Panc1 (cell line): ENCODE results near the gene MINAR1. TPM values are rescaled to one million over a fixed set of nuclear protein-coding genes. Genes with fewer than 3 reads are reported as not detected.

Experiments used
- ATAC-seq: fragments of 200-7000 bp; cut with Tn5 transposase; 2 replicates; pipeline ENCODE4 v1.9.1; 2020; ENCODE audit warnings: mild to moderate bottlenecking, moderate library complexity
- BruUV-seq: library from RNA; stranded (reverse); fragments of 400-500 nt; replicated peaks from 2 replicates; lab custom pipeline; 2021; lab: Mats Ljungman, UMichigan
- CTCF ChIA-PET: fragments of 300-600 bp; sonication (Branson Sonifier 250); formaldehyde crosslinking; loops from one replicate; lab custom pipeline; 2022; ENCODE audit warnings: antibody characterized with exemption; lab: Charles Lee
- POLR2A ChIA-PET: fragments of 300-600 bp; sonication (Branson Sonifier 250); formaldehyde crosslinking; loops from one replicate; lab custom pipeline; 2022; ENCODE audit warnings: antibody characterized with exemption; lab: Charles Lee
- DNase-seq: peaks from one replicate; pipeline ENCODE4 v3.0.0-alpha.2; 2010; ENCODE audit warnings: low read depth, low spot score
- H3K27ac ChIP-seq: 2 replicates; pipeline ENCODE4 v1.5.1; 2011; ENCODE audit warnings: mild to moderate bottlenecking, low read length, inconsistent platforms
- H3K27me3 ChIP-seq: fragments of 200-500 bp; sonication (Bioruptor generic); 2 replicates; pipeline ENCODE4 v1.6.0; 2014; ENCODE audit warnings: low read length, inconsistent platforms; ENCODE audit not compliant: control insufficient read depth, insufficient read depth
- H3K36me3 ChIP-seq: fragments of 200-500 bp; sonication (Bioruptor generic); 2 replicates; pipeline ENCODE4 v1.5.1; 2014; ENCODE audit warnings: inconsistent platforms, mild to moderate bottlenecking, low read length, moderate library complexity; ENCODE audit not compliant: control insufficient read depth, insufficient read depth
- H3K4me1 ChIP-seq: 2 replicates; pipeline ENCODE4 v1.5.1; 2011; ENCODE audit warnings: inconsistent platforms, mild to moderate bottlenecking, low read length, moderate library complexity; ENCODE audit not compliant: control insufficient read depth, insufficient read depth
- H3K4me3 ChIP-seq, 2 experiments: 2 replicates each; pipeline ENCODE4 v1.5.1; 2011 to 2012; ENCODE audit warnings: low read depth in 2 of 2, low read length in 2 of 2, mild to moderate bottlenecking in 2 of 2, inconsistent platforms in 1 of 2, moderate library complexity in 1 of 2
- H3K9me3 ChIP-seq: fragments of 200-500 bp; sonication (Bioruptor generic); 2 replicates; pipeline ENCODE4 v1.5.1; 2014; ENCODE audit warnings: low read depth, mild to moderate bottlenecking, inconsistent platforms, low read length, moderate library complexity; ENCODE audit not compliant: control insufficient read depth, insufficient read depth
- POLR2AphosphoS5 ChIP-seq: IDR thresholded peaks from 2 replicates; pipeline ENCODE4 v1.6.1; 2012; ENCODE audit warnings: mild to moderate bottlenecking, low read depth, low read length, moderate library complexity
- SIN3A ChIP-seq: IDR thresholded peaks from 2 replicates; pipeline ENCODE4 v1.6.1; 2012; ENCODE audit warnings: low read depth, mild to moderate bottlenecking, low read length, moderate library complexity, borderline replicate concordance; ENCODE audit not compliant: insufficient read depth
- TCF7L2 ChIP-seq: IDR thresholded peaks from 2 replicates; pipeline ENCODE4 v1.6.1; 2011; ENCODE audit warnings: mild to moderate bottlenecking, low read depth, low read length, inconsistent platforms
- in situ Hi-C: cut with HindIII; loops from 2 replicates; pipeline ENCODE4 v1.10.0; 2016; ENCODE audit warnings: low sequenced_read_pairs, low pct_unique_long_range_greater_than_20kb
- intact Hi-C: fragments of 100-400 bp; cut with micrococcal nuclease; formaldehyde crosslinking; loops from one replicate; pipeline ENCODE4 v1.10.0; 2022; ENCODE audit not compliant: unreplicated experiment
- total RNA-seq: library from RNA; stranded (reverse); gene quantifications from one replicate; pipeline ENCODE4 v1.2.1, GENCODE V29; 2021; ENCODE audit not compliant: unreplicated experiment
- TF ChIP-seq, protein P1 (sequence below), 2 experiments: IDR thresholded peaks; 2 replicates each; pipeline ENCODE4 v1.6.1; 2011 to 2012; ENCODE audit warnings: low read depth in 2 of 2, control low read depth in 1 of 2, low read length in 1 of 2, mild to moderate bottlenecking in 1 of 2, moderate library complexity in 1 of 2; ENCODE audit not compliant: insufficient read depth in 1 of 2
- TF ChIP-seq, protein P2 (sequence below): fragments of 450-650 bp; IDR thresholded peaks from 2 replicates; pipeline ENCODE4 v1.5.1; 2017; ENCODE audit warnings: mild to moderate bottlenecking

Gene MINAR1
- total RNA-seq, 1 experiment from 2014 or later = 0.62 TPM

DNA sequence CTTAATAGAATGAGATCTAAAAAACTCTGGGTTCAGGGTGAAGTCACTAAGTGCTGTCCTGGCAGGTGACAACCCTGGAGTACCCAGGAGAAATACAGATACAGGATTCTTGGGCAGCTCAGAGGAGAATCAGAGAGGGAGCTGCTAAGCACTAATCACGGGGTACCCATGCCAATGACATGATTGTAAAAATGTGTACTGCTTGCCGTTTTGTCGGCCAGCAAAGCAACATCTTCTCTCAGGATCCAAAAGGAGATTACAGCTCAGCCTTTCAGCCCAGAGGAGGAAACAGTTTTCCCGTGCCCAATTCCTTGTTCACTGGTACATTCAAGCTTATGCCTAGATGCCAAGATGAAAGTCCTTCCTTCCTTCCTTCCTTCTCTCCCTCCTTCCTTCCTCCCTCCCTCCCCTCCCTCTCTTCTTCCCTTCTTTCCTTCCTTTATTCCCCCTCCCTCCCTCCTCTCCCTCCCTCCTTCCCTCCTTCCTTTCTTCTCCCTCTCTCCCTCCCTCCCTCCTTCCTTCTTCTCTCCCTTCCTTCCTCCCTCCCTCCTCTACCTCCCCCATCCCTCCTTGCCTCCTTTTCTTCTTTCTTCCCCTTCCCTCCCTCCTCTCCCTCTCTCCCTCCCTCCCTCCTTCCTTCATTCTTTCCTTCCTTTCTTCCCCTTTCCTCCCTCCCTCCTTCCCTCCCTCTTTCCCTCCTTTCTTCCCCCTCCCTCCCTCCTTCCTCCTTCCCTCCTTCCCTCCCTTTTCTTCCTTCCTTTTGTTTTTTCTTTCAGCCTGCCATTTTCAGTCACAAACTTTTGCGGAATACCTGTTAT is 4.1 kb upstream of the MINAR1 start:
- Histone ChIP-seq H3K36me3 (no peaks in the 10 kb centered on the region), H3K4me1 (no peaks in the 10 kb centered on the region; the same call in 1 of the 2 replicates), H3K9me3 (no peaks in the 10 kb centered on the region), H3K27ac (no peak overlapping the region), H3K4me3 (no peak overlapping the region), H3K27me3 (peaks cover 34% of the 10 kb centered on the region)
- no peak for ATAC-seq
- TF ChIP-seq, protein P1, sequence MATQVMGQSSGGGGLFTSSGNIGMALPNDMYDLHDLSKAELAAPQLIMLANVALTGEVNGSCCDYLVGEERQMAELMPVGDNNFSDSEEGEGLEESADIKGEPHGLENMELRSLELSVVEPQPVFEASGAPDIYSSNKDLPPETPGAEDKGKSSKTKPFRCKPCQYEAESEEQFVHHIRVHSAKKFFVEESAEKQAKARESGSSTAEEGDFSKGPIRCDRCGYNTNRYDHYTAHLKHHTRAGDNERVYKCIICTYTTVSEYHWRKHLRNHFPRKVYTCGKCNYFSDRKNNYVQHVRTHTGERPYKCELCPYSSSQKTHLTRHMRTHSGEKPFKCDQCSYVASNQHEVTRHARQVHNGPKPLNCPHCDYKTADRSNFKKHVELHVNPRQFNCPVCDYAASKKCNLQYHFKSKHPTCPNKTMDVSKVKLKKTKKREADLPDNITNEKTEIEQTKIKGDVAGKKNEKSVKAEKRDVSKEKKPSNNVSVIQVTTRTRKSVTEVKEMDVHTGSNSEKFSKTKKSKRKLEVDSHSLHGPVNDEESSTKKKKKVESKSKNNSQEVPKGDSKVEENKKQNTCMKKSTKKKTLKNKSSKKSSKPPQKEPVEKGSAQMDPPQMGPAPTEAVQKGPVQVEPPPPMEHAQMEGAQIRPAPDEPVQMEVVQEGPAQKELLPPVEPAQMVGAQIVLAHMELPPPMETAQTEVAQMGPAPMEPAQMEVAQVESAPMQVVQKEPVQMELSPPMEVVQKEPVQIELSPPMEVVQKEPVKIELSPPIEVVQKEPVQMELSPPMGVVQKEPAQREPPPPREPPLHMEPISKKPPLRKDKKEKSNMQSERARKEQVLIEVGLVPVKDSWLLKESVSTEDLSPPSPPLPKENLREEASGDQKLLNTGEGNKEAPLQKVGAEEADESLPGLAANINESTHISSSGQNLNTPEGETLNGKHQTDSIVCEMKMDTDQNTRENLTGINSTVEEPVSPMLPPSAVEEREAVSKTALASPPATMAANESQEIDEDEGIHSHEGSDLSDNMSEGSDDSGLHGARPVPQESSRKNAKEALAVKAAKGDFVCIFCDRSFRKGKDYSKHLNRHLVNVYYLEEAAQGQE (IDR thresholded peaks at IDR 0.05; ENCODE audit: insufficient read depth in 1 of 2, low read depth in 2 of 2, low read length in 1 of 2) = no peak
- TF ChIP-seq, protein P2, sequence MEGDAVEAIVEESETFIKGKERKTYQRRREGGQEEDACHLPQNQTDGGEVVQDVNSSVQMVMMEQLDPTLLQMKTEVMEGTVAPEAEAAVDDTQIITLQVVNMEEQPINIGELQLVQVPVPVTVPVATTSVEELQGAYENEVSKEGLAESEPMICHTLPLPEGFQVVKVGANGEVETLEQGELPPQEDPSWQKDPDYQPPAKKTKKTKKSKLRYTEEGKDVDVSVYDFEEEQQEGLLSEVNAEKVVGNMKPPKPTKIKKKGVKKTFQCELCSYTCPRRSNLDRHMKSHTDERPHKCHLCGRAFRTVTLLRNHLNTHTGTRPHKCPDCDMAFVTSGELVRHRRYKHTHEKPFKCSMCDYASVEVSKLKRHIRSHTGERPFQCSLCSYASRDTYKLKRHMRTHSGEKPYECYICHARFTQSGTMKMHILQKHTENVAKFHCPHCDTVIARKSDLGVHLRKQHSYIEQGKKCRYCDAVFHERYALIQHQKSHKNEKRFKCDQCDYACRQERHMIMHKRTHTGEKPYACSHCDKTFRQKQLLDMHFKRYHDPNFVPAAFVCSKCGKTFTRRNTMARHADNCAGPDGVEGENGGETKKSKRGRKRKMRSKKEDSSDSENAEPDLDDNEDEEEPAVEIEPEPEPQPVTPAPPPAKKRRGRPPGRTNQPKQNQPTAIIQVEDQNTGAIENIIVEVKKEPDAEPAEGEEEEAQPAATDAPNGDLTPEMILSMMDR = no peak
- TF ChIP-seq SIN3A (no peak), TCF7L2 (no peak), POLR2AphosphoS5 (no peak)
- intact Hi-C loops (no loop called here), in situ Hi-C loops (no loop called here)
- ChIA-PET POLR2A (no interaction called here), CTCF (no interaction called here)
- BruUV-seq = no TSS peak
- DNase-seq = no peak

DNA sequence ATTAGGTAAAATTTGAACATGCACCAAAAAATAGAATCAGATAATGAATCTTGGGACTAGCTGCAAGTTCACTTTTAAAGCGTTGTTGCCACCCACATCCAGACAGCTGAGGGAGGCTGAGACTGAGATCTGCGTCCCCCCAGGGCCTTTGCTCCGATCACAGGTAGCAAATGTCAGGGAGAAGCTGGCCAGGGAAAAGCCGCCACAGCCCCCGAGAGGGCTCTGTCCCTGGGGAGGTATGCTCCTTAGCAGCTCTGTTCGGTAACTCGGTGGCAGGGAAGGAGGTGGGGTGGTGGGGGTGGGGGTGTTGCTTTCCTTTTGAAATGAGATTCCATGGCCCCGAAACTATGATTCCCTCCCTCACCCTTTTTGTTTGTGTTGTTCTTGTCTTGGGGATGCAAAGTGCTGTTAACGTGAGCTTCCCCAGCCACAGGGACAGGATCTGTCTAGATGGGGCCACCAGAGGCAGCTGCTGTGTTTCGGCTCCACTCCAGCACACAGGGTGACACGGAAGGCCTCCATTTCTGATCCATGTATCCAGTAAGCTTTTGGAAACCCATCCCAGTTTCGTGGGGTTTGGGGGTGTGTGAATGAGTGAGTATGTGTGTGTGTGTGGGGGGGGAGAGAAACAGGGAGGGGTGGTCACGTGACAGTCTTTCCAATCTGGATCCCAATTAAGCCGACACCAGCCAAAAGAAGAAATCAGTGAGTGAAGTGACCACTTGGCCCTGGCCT is 1.1 kb upstream of the MINAR1 start:
- peaks cover 44% of the 10 kb centered on the region for H3K27me3 ChIP-seq
- CTCF ChIA-PET = no interaction called here
- TF ChIP-seq SIN3A (no peak), TCF7L2 (no peak), POLR2AphosphoS5 (no peak)
- TF ChIP-seq, protein P1 (IDR thresholded peaks at IDR 0.05; ENCODE audit: insufficient read depth in 1 of 2, low read depth in 2 of 2, low read length in 1 of 2) = no peak
- TF ChIP-seq, protein P2 = no peak
- in situ Hi-C loops = no loop called here
- no peak for DNase-seq
- peak; percentile 22 for ATAC-seq
- no peaks in the 10 kb centered on the region for H3K36me3 ChIP-seq
- H3K9me3 ChIP-seq = no peaks in the 10 kb centered on the region
- intact Hi-C loops = no loop called here
- no TSS peak for BruUV-seq
- no peak overlapping the region for H3K27ac ChIP-seq
- POLR2A ChIA-PET = interaction anchor here (0.5 kb wide), 1 partner anchor 503 kb away, joined by 10 read pairs; no protein-coding TSS in a partner anchor
- no peaks in the 10 kb centered on the region; the same call in 1 of the 2 replicates for H3K4me1 ChIP-seq
- H3K4me3 ChIP-seq = peak overlapping the region; percentile 29 to 44
